CD14-positive monocyte (primary cell): ENCODE results near the gene ARNT2. TPM values are rescaled to one million over a fixed set of nuclear protein-coding genes. Genes with fewer than 3 reads are reported as not detected.

ENCODE experiments used
- DNase-seq, 3 donors: peaks; one replicate each; pipeline ENCODE4 v3.0.0-alpha.2; 2011 to 2022
- H2AFZ ChIP-seq: 2 replicates; pipeline ENCODE4 v1.6.0; 2012; ENCODE audit warnings: mild to moderate bottlenecking, low read depth, low read length, inconsistent platforms; ENCODE audit not compliant: insufficient read depth, poor library complexity, severe bottlenecking
- H3K27ac ChIP-seq, 2 donors: 1 replicate in 1 of 2; 2 replicates in 1 of 2; pipeline ENCODE4 v1.5.1; 2012 to 2013; ENCODE audit warnings: low read length in 2 of 2, control low read depth in 1 of 2, inconsistent platforms in 1 of 2, low read depth in 1 of 2, mild to moderate bottlenecking in 1 of 2
- H3K27me3 ChIP-seq, 2 donors: one replicate each; pipeline versions ENCODE4 v1.6.0 to v1.6.1; 2011 to 2013; ENCODE audit warnings: low read length in 2 of 2; ENCODE audit not compliant: control insufficient read depth in 2 of 2, insufficient read depth in 2 of 2
- H3K36me3 ChIP-seq, 2 donors: replicated peaks in 1 of 2; 1 replicate in 1 of 2; 2 replicates in 1 of 2; pipeline versions ENCODE4 v1.5.1 to v1.6.1; 2012 to 2013; ENCODE audit warnings: low read length in 2 of 2, control low read depth in 1 of 2, inconsistent platforms in 1 of 2, mild to moderate bottlenecking in 1 of 2; ENCODE audit not compliant: insufficient read depth in 2 of 2, control insufficient read depth in 1 of 2
- H3K4me1 ChIP-seq, 2 donors: 1 replicate in 1 of 2; 2 replicates in 1 of 2; pipeline versions ENCODE4 v1.5.1 to v1.6.1; 2012 to 2013; ENCODE audit warnings: low read length in 2 of 2, control low read depth in 1 of 2, inconsistent platforms in 1 of 2, mild to moderate bottlenecking in 1 of 2, moderate library complexity in 1 of 2; ENCODE audit not compliant: insufficient read depth in 2 of 2, control insufficient read depth in 1 of 2
- H3K4me2 ChIP-seq: replicated peaks from 2 replicates; pipeline ENCODE3; 2012; ENCODE audit warnings: low read length, moderate library complexity, mild to moderate bottlenecking; ENCODE audit not compliant: poor library complexity, severe bottlenecking; ENCODE audit errors: extremely low read depth
- H3K4me3 ChIP-seq, 3 experiments: fragments of 200-600 bp in 1 of 3; sonication (generic) in 1 of 3; replicated peaks in 1 of 3; 1 replicate in 2 of 3; 2 replicates in 1 of 3; pipeline ENCODE4 v1.5.1; 2011 to 2013; ENCODE audit warnings: low read length in 3 of 3, mild to moderate bottlenecking in 3 of 3, control low read depth in 2 of 3, low read depth in 2 of 3, inconsistent platforms in 1 of 3, moderate library complexity in 1 of 3
- H3K79me2 ChIP-seq: 2 replicates; pipeline ENCODE4 v1.6.0; 2012; ENCODE audit warnings: mild to moderate bottlenecking, control low read depth, inconsistent platforms, low read length, moderate library complexity; ENCODE audit not compliant: insufficient read depth
- H3K9ac ChIP-seq: 2 replicates; pipeline ENCODE4 v1.6.0; 2017; ENCODE audit warnings: low read length, mild to moderate bottlenecking; ENCODE audit not compliant: insufficient read depth, poor library complexity, severe bottlenecking
- H3K9me3 ChIP-seq, 2 donors: replicated peaks in 1 of 2; 1 replicate in 1 of 2; 2 replicates in 1 of 2; pipeline versions ENCODE4 v1.5.1 to v1.6.1; 2012 to 2013; ENCODE audit warnings: low read length in 2 of 2, control low read depth in 1 of 2; ENCODE audit not compliant: control insufficient read depth in 1 of 2, insufficient read depth in 1 of 2
- H4K20me1 ChIP-seq: 2 replicates; pipeline ENCODE4 v1.6.0; 2012; ENCODE audit warnings: mild to moderate bottlenecking, low read length, control low read depth, moderate library complexity; ENCODE audit not compliant: insufficient read depth
- H3K27ac Mint-ChIP-seq, 7 donors: one replicate each; pipeline ENCODE4 v1.8.0; 2020; ENCODE audit warnings: mild to moderate bottlenecking in 7 of 7, mixed read lengths in 7 of 7, moderate library complexity in 6 of 7, inconsistent platforms in 2 of 7
- H3K27me3 Mint-ChIP-seq, 3 donors: one replicate each; pipeline ENCODE4 v1.8.0; 2021 to 2022; ENCODE audit warnings: low read depth in 3 of 3, mild to moderate bottlenecking in 3 of 3, mixed read lengths in 3 of 3, moderate library complexity in 3 of 3, inconsistent platforms in 1 of 3
- H3K36me3 Mint-ChIP-seq, 2 donors: one replicate each; pipeline ENCODE4 v1.8.0; 2020; ENCODE audit warnings: mixed read lengths in 2 of 2, inconsistent platforms in 1 of 2, mild to moderate bottlenecking in 1 of 2
- H3K4me1 Mint-ChIP-seq: one replicate; pipeline ENCODE4 v1.8.0; 2020; ENCODE audit warnings: mild to moderate bottlenecking, mixed read lengths
- H3K4me3 Mint-ChIP-seq, 2 donors: one replicate each; pipeline ENCODE4 v1.8.0; 2020; ENCODE audit warnings: mild to moderate bottlenecking in 2 of 2, mixed read lengths in 2 of 2, moderate library complexity in 1 of 2
- H3K9me3 Mint-ChIP-seq, 7 donors: one replicate each; pipeline ENCODE4 v1.8.0; 2020 to 2022; ENCODE audit warnings: mixed read lengths in 7 of 7, mild to moderate bottlenecking in 6 of 7, moderate library complexity in 6 of 7, inconsistent platforms in 2 of 7
- WGBS: methylation state at CpG from one replicate; pipeline ENCODE4 v1.1.5; 2013; ENCODE audit warnings: missing lambda C conversion rate; ENCODE audit not compliant: insufficient coverage; 5-methylcytosine and 5-hydroxymethylcytosine counted together
- intact Hi-C, 2 donors: fragments of 100-400 bp; cut with micrococcal nuclease; formaldehyde crosslinking; loops; one replicate each; pipeline versions ENCODE4 v1.15.0 to v1.15.1; 2023
- polyA plus RNA-seq, 3 donors: library from polyadenylated mRNA; depleted of rRNA in 1 of 3; unstranded in 2 of 3; stranded (reverse) in 1 of 3; fragments of 300-500 nt in 2 of 3; fragments of >200 nt in 1 of 3; fragmentation: Illumina TruSeq in 2 of 3; gene quantifications; 1 replicate in 2 of 3; 2 replicates in 1 of 3; pipeline ENCODE4 v1.2.3, GENCODE V29; 2012 to 2021
- TF ChIP-seq, protein P1 (sequence below): fragments of 200-600 bp; IDR thresholded peaks from one replicate; pipeline ENCODE4 v1.8.0; 2022; ENCODE audit warnings: antibody characterized with exemption, mild to moderate bottlenecking

Gene ARNT2
- polyA plus RNA-seq, 3 donors = not detected

DNA sequence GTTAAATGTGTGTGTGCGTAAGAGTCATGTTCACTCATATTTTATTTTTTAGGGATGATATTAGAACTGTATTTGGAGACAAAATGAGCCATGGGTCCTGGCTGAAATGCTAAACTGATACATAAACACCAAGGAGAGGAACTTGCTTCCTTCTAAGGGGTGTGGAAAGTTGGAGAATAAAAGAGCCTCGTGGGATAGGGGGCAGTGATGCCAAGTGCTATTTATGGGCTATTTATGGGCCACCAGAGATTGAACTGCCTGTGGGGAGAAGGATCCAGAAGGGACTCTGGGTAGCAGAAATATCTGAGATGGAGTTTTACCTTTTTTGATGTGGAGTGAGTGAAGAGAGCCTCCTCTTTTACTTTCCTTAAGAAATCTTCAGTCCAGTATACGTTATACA, 1.8 kb upstream of the ARNT2 start:
- H3K9me3 ChIP-seq = peaks cover 0 to 22% of the 10 kb centered on the region in 2 donors
- H3K4me1 ChIP-seq = peaks cover 0 to 3% of the 10 kb centered on the region in 2 donors
- H3K27ac Mint-ChIP-seq = no peak overlapping the region
- H3K4me1 Mint-ChIP-seq = peaks cover 4% of the 10 kb centered on the region
- TF ChIP-seq, protein P1, sequence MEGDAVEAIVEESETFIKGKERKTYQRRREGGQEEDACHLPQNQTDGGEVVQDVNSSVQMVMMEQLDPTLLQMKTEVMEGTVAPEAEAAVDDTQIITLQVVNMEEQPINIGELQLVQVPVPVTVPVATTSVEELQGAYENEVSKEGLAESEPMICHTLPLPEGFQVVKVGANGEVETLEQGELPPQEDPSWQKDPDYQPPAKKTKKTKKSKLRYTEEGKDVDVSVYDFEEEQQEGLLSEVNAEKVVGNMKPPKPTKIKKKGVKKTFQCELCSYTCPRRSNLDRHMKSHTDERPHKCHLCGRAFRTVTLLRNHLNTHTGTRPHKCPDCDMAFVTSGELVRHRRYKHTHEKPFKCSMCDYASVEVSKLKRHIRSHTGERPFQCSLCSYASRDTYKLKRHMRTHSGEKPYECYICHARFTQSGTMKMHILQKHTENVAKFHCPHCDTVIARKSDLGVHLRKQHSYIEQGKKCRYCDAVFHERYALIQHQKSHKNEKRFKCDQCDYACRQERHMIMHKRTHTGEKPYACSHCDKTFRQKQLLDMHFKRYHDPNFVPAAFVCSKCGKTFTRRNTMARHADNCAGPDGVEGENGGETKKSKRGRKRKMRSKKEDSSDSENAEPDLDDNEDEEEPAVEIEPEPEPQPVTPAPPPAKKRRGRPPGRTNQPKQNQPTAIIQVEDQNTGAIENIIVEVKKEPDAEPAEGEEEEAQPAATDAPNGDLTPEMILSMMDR = no peak
- no peaks in the 10 kb centered on the region for H3K79me2 ChIP-seq
- no peaks in the 10 kb centered on the region for H3K36me3 Mint-ChIP-seq
- no peak for DNase-seq
- no peak overlapping the region for H3K4me3 ChIP-seq
- 27% methylated on average over 1 of the region's 3 CpGs for WGBS
- no peak overlapping the region for H3K27ac ChIP-seq
- H3K4me3 Mint-ChIP-seq = peak overlapping the region in 1 of 2 donors; percentile 46
- H3K27me3 ChIP-seq = peaks cover 55 to 75% of the 10 kb centered on the region in 2 donors
- H3K4me2 ChIP-seq = no peak overlapping the region
- H4K20me1 ChIP-seq = no peaks in the 10 kb centered on the region
- H2AFZ ChIP-seq = no peak overlapping the region
- no peak overlapping the region for H3K9ac ChIP-seq
- peaks cover 64 to 76% (median 73%) of the 10 kb centered on the region in 3 donors for H3K27me3 Mint-ChIP-seq
- H3K36me3 ChIP-seq = no peaks in the 10 kb centered on the region
- H3K9me3 Mint-ChIP-seq = peaks cover 0 to 7% (median 3%) of the 10 kb centered on the region in 7 donors
- intact Hi-C loops = no loop called here

- intact Hi-C loops = no loop called here
- Histone ChIP-seq H3K4me1 (peaks cover 0 to 3% of the 10 kb centered on the region in 2 donors), H3K4me2 (peak overlapping the region; percentile 12), H3K27ac (no peak overlapping the region), H3K9me3 (peaks cover 0 to 22% of the 10 kb centered on the region in 2 donors), H3K36me3 (no peaks in the 10 kb centered on the region), H3K4me3 (no peak overlapping the region), H3K79me2 (no peaks in the 10 kb centered on the region), H3K27me3 (peaks cover 66 to 80% of the 10 kb centered on the region in 2 donors), H2AFZ (no peak overlapping the region), H3K9ac (no peak overlapping the region), H4K20me1 (no peaks in the 10 kb centered on the region)
- no peak for DNase-seq
- TF ChIP-seq, protein P1 = no peak
- H3K27me3 Mint-ChIP-seq = peaks cover 59 to 83% (median 74%) of the 10 kb centered on the region in 3 donors
- 7% methylated on average over 30 of the region's 30 CpGs for WGBS
- peaks cover 4% of the 10 kb centered on the region for H3K4me1 Mint-ChIP-seq
- peaks cover 0 to 9% (median 3%) of the 10 kb centered on the region in 7 donors for H3K9me3 Mint-ChIP-seq
- H3K4me3 Mint-ChIP-seq = peak overlapping the region in 1 of 2 donors; percentile 69
- H3K36me3 Mint-ChIP-seq = no peaks in the 10 kb centered on the region
- H3K27ac Mint-ChIP-seq = no peak overlapping the region
These were observed 498 bp upstream of the ARNT2 start for GRCh38 chr15:80403712-80404056.
